IMR-90 (cell line): Measurements from ENCODE around the gene TOGARAM2. TPM values are rescaled to one million over a fixed set of nuclear protein-coding genes. Genes with fewer than 3 reads are reported as not detected.

Source experiments
- ATAC-seq: fragments of 200-7000 bp; cut with Tn5 transposase; 2 replicates; pipeline ENCODE4 v1.9.1; 2020; ENCODE audit warnings: low read depth, mild to moderate bottlenecking, moderate library complexity
- BruUV-seq: library from RNA; stranded (reverse); fragments of 400-500 nt; replicated peaks from 2 replicates; lab custom pipeline; 2021; lab: Mats Ljungman, UMichigan
- CTCF ChIA-PET: fragments of 300-600 bp; formaldehyde crosslinking; extraction: SDS; loops from one replicate; lab custom pipeline; 2021; ENCODE audit warnings: antibody characterized with exemption; lab: Yijun Ruan, JAX
- POLR2A ChIA-PET: fragments of 300-600 bp; sonication (Branson Sonifier 250); formaldehyde crosslinking; loops from one replicate; lab custom pipeline; 2022; ENCODE audit warnings: antibody characterized with exemption; ENCODE audit not compliant: unreplicated experiment; lab: Charles Lee
- DNase-seq: peaks from one replicate; pipeline ENCODE4 v3.0.0; 2013
- H2AFZ ChIP-seq: replicated peaks from 2 replicates; pipeline ENCODE3; 2013; ENCODE audit warnings: low read length, mild to moderate bottlenecking; ENCODE audit not compliant: poor library complexity
- H2AK5ac ChIP-seq: 2 replicates; pipeline ENCODE4 v1.6.1; 2013; ENCODE audit warnings: low read depth, low read length, inconsistent platforms
- H2AK9ac ChIP-seq: replicated peaks from 2 replicates; pipeline ENCODE3; 2013; ENCODE audit warnings: mild to moderate bottlenecking, low read depth, low read length, moderate library complexity; ENCODE audit not compliant: poor library complexity
- H2BK120ac ChIP-seq: 2 replicates; pipeline ENCODE4 v1.6.1; 2013; ENCODE audit warnings: low read depth, low read length, inconsistent platforms
- H2BK15ac ChIP-seq: 3 replicates; pipeline ENCODE4 v1.6.1; 2013; ENCODE audit warnings: low read depth, low read length, inconsistent platforms
- H2BK20ac ChIP-seq: 2 replicates; pipeline ENCODE4 v1.6.1; 2013; ENCODE audit warnings: low read depth, mild to moderate bottlenecking, inconsistent platforms, low read length, moderate library complexity
- H2BK5ac ChIP-seq: 2 replicates; pipeline ENCODE4 v1.6.1; 2013; ENCODE audit warnings: mild to moderate bottlenecking, low read depth, low read length, inconsistent platforms; ENCODE audit not compliant: poor library complexity, severe bottlenecking
- H3K14ac ChIP-seq: replicated peaks from 2 replicates; pipeline ENCODE4 v1.6.1; 2013; ENCODE audit warnings: low read depth, low read length, inconsistent platforms
- H3K18ac ChIP-seq: 2 replicates; pipeline ENCODE4 v1.6.1; 2013; ENCODE audit warnings: low read depth, low read length, control low read depth
- H3K23ac ChIP-seq: 2 replicates; pipeline ENCODE4 v1.6.1; 2013; ENCODE audit warnings: low read depth, low read length, inconsistent platforms
- H3K27ac ChIP-seq: 2 replicates; pipeline ENCODE4 v1.5.1; 2013; ENCODE audit warnings: mild to moderate bottlenecking, control low read depth, low read length; ENCODE audit not compliant: insufficient read depth
- H3K27me3 ChIP-seq: 2 replicates; pipeline ENCODE4 v1.6.1; 2013; ENCODE audit warnings: low read length; ENCODE audit not compliant: control insufficient read depth, insufficient read depth
- H3K36me3 ChIP-seq: 2 replicates; pipeline ENCODE4 v1.6.1; 2013; ENCODE audit warnings: low read length, mixed read lengths; ENCODE audit not compliant: control insufficient read depth, insufficient read depth
- H3K4ac ChIP-seq: 2 replicates; pipeline ENCODE4 v1.6.1; 2013; ENCODE audit warnings: low read depth, low read length, inconsistent platforms
- H3K4me1 ChIP-seq: 2 replicates; pipeline ENCODE4 v1.6.1; 2013; ENCODE audit warnings: low read length, mixed read lengths; ENCODE audit not compliant: control insufficient read depth, insufficient read depth
- H3K4me2 ChIP-seq: 2 replicates; pipeline ENCODE4 v1.6.1; 2013; ENCODE audit warnings: low read depth, mild to moderate bottlenecking, control low read depth, low read length, moderate library complexity
- H3K4me3 ChIP-seq: 2 replicates; pipeline ENCODE4 v1.5.1; 2013; ENCODE audit warnings: low read depth, mild to moderate bottlenecking, control low read depth, low read length, moderate library complexity; ENCODE audit not compliant: insufficient read depth
- H3K56ac ChIP-seq: 2 replicates; pipeline ENCODE4 v1.6.1; 2013; ENCODE audit warnings: low read length, inconsistent platforms; ENCODE audit not compliant: insufficient read depth; ENCODE audit errors: extremely low read depth
- H3K79me1 ChIP-seq, 2 experiments: 2 replicates each; pipeline ENCODE4 v1.6.1; 2013; ENCODE audit warnings: low read length in 2 of 2, inconsistent platforms in 1 of 2, low read depth in 1 of 2
- H3K9ac ChIP-seq: 2 replicates; pipeline ENCODE4 v1.6.1; 2013; ENCODE audit warnings: low read depth, low read length, control low read depth
- H3K9me1 ChIP-seq: 2 replicates; pipeline ENCODE4 v1.6.1; 2013; ENCODE audit warnings: low read length, inconsistent platforms; ENCODE audit not compliant: insufficient read depth
- H3K9me3 ChIP-seq: 2 replicates; pipeline ENCODE4 v1.6.1; 2013; ENCODE audit warnings: low read length; ENCODE audit not compliant: control insufficient read depth, insufficient read depth
- H4K20me1 ChIP-seq: 2 replicates; pipeline ENCODE4 v1.6.1; 2013; ENCODE audit warnings: low read length, inconsistent platforms; ENCODE audit not compliant: insufficient read depth
- H4K5ac ChIP-seq: 2 replicates; pipeline ENCODE4 v1.6.1; 2013; ENCODE audit warnings: mild to moderate bottlenecking, low read depth, low read length, control low read depth
- H4K8ac ChIP-seq, 2 experiments: 2 replicates each; pipeline ENCODE4 v1.6.1; 2013; ENCODE audit warnings: low read depth in 2 of 2, low read length in 2 of 2, control low read depth in 1 of 2, inconsistent platforms in 1 of 2
- H4K91ac ChIP-seq: 2 replicates; pipeline ENCODE4 v1.6.1; 2013; ENCODE audit warnings: low read depth, low read length, inconsistent platforms; ENCODE audit not compliant: insufficient read depth
- CEBPB ChIP-seq: IDR thresholded peaks from 2 replicates; pipeline ENCODE4 v1.6.1; 2012; ENCODE audit warnings: low read depth, low read length, improper control_type of control experiment
- ELK1 ChIP-seq: fragments of 150-350 bp; IDR thresholded peaks from 2 replicates; pipeline ENCODE4 v1.6.1; 2016; ENCODE audit warnings: low read depth, mild to moderate bottlenecking, low read length, moderate library complexity, borderline replicate concordance
- RCOR1 ChIP-seq: IDR thresholded peaks from 2 replicates; pipeline ENCODE4 v1.6.1; 2012; ENCODE audit warnings: mild to moderate bottlenecking, low read length, improper control_type of control experiment; ENCODE audit not compliant: insufficient replicate concordance
- SMC3 ChIP-seq: fragments of 150-350 bp; IDR thresholded peaks from 2 replicates; pipeline ENCODE4 v1.6.1; 2016; ENCODE audit warnings: low read depth, mild to moderate bottlenecking, antibody characterized with exemption, low read length, moderate library complexity
- WGBS, 2 experiments: methylation state at CpG; one replicate each; pipeline versions ENCODE4 v1.1.5 to v1.1.7; 2013; ENCODE audit warnings: missing lambda C conversion rate in 2 of 2; ENCODE audit not compliant: insufficient read length in 1 of 2; ENCODE audit errors: extremely low coverage in 2 of 2; 5-methylcytosine and 5-hydroxymethylcytosine counted together
- dilution Hi-C: fragments of 300-500 bp; cut with HindIII; formaldehyde crosslinking; loops from one replicate; pipeline ENCODE4 v1.14.3; 2018; ENCODE audit warnings: low sequenced_read_pairs; ENCODE audit not compliant: unreplicated experiment
- in situ Hi-C: fragments of 300-500 bp; cut with MboI; formaldehyde crosslinking; loops from 3 replicates; pipeline ENCODE4 v1.14.3; 2019; ENCODE audit warnings: low sequenced_read_pairs, inconsistent platforms, mixed read lengths
- intact Hi-C: fragments of 100-400 bp; cut with micrococcal nuclease; formaldehyde crosslinking; loops from 2 replicates; pipeline ENCODE4 v1.10.0; 2022
- polyA plus RNA-seq, 3 experiments: library from polyadenylated mRNA; depleted of rRNA; stranded (reverse); fragments of >200 nt; gene quantifications; 2 replicates each; pipeline ENCODE4 v1.2.3, GENCODE V29; 2012; ENCODE audit warnings: low replicate concordance in 1 of 3
- total RNA-seq: library from RNA; depleted of rRNA; stranded (reverse); fragments of >200 nt; gene quantifications from 2 replicates; pipeline ENCODE4 v1.2.3, GENCODE V29; 2012

TOGARAM2 gene
- total and polyA plus RNA-seq, 2 of the 4 experiments (the other 2 are of a cell fraction) = under 0.01 to 0.38 TPM

DNA sequence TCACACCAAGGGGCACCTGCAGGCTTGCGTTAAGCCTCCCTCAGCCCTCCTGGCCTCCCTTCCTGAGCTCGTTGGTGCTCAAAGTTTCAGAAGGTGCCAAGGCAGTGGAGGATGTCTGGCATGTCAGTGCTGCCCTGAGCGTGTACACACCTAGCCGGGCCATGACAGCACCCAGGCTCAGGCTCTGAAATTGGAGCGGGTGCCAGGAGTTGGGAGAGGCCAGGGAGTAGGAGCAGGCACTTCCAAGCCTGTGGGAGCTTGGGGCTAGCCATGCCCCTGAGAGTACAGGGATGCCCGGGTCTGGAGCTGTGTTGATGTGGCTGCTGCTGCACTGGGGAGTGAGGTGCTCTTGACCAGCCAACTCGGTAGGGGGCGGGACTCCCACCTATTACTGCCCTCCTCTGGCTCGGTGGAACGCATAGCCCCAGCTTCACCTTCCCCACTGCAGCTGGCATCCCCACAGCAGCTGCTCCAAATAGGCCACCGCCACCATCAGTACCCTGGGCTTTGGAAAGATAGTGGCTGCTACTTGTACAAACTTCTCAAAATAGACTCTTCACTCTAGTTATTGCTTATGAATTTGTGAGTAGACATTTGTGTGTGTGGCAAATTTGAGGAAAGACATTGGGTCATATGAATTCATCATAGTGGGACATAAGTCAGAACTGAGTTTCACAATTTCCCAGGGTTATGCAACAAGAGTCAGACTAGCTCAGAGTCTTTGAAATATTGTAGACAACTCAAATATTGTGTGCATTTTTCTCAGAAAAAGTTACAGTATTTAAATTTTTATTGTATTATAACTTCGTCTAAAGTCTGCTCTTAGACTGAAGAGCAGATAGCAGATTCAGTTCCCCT lies 100.0 kb downstream of the TOGARAM2 start:
- Histone ChIP-seq H4K8ac (no peak overlapping the region), H4K5ac (no peak overlapping the region), H2BK5ac (no peak overlapping the region), H3K4me2 (no peak overlapping the region), H3K18ac (no peak overlapping the region), H3K4me3 (no peak overlapping the region), H3K27me3 (no peaks in the 10 kb centered on the region), H3K9me3 (peaks cover 11% of the 10 kb centered on the region), H2BK120ac (no peak overlapping the region), H3K27ac (no peak overlapping the region), H2AK5ac (no peak overlapping the region), H2AK9ac (peak overlapping the region; percentile 16), H3K9me1 (no peaks in the 10 kb centered on the region), H2AFZ (peak overlapping the region; percentile 21), H3K9ac (no peak overlapping the region), H2BK20ac (no peak overlapping the region), H3K36me3 (no peaks in the 10 kb centered on the region), H3K14ac (no peak overlapping the region), H3K23ac (no peak overlapping the region), H3K56ac (no peak overlapping the region), H3K79me1 (no peaks in the 10 kb centered on the region), H2BK15ac (no peak overlapping the region), H4K20me1 (no peaks in the 10 kb centered on the region), H3K4ac (no peak overlapping the region), H4K91ac (no peak overlapping the region), H3K4me1 (no peaks in the 10 kb centered on the region)
- DNase-seq (no peak), ATAC-seq (no peak)
- CTCF ChIA-PET = no interaction called here
- dilution Hi-C loops = no loop called here
- no CpG with 5 or more reads among the region's 12 CpGs for WGBS, 2 experiments
- TF ChIP-seq CEBPB = peak; percentile 48; the same call in 1 of the 2 replicates
- TF ChIP-seq RCOR1 = no peak
- no peak for TF ChIP-seq SMC3
- no peak for TF ChIP-seq ELK1
- intact Hi-C loops = no loop called here
- in situ Hi-C loops = no loop called here
- BruUV-seq = no TSS peak
- POLR2A ChIA-PET = no interaction called here
